ENCODE measurements around the gene GNG8. TPM values are rescaled to one million over a fixed set of nuclear protein-coding genes. Genes with fewer than 3 reads are reported as not detected.

GNG8 gene
- polyA plus RNA-seq, 1 donor from 2014 or later = not detected

- H3K4me2 ChIP-seq (ENCODE audit: low read length) = no peak overlapping the region
- H3F3A ChIP-seq (ENCODE audit: insufficient read depth, low read length, poor library complexity, severe bottlenecking) = no peaks in the 10 kb centered on the region
- H3K9me2 ChIP-seq (ENCODE audit: insufficient read depth, low read length) = no peaks in the 10 kb centered on the region
- H2AFZ ChIP-seq (ENCODE audit: low read depth, low read length) = no peak overlapping the region
- no peaks in the 10 kb centered on the region for H3K9me3 ChIP-seq (ENCODE audit: low read length)
- H3K79me2 ChIP-seq (replicated peaks; ENCODE audit: insufficient read depth, low read length) = peaks cover 16% of the 10 kb centered on the region
- TF ChIP-seq POLR2AphosphoS5 (IDR thresholded peaks at IDR 0.05) = no peak
- H3K9ac ChIP-seq (ENCODE audit: low read length) = no peak overlapping the region
- no peak overlapping the region for H3K4me3 ChIP-seq (ENCODE audit: low read length)
- H3K36me3 ChIP-seq (ENCODE audit: insufficient read depth, low read length) = no peaks in the 10 kb centered on the region
- peaks cover 6% of the 10 kb centered on the region for H4K20me1 ChIP-seq (ENCODE audit: insufficient read depth)
- H3K27ac ChIP-seq (ENCODE audit: low read length) = no peak overlapping the region
- H3K27me3 ChIP-seq (ENCODE audit: insufficient read depth, low read depth, low read length) = no peaks in the 10 kb centered on the region
Measured at GRCh38 chr19:46598372-46598917, 37.6 kb downstream of the GNG8 start.

DNA sequence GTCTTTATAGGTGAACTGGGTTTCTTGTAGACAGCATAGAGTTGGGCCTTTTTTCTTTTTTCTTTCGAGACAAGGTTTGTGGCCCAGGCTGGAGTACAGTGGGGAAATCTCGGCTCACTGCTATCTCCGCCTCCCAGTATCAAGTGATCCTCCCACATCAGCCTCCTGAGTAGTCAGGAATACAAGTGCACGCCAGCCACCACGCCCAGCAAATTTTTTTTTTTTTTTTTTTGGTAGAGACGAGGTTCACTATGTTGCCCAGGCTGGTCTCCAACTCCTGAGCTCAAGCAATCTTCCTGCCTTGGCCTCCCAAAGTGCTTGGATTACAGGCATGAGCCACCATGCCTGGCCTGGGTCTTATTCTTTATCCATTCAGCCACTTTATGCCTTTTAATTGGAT, 40.0 kb downstream of the GNG8 start:
- no peaks in the 10 kb centered on the region for H4K20me1 ChIP-seq (ENCODE audit: insufficient read depth)
- H3F3A ChIP-seq (ENCODE audit: insufficient read depth, low read length, poor library complexity, severe bottlenecking) = no peaks in the 10 kb centered on the region
- no peaks in the 10 kb centered on the region for H3K9me3 ChIP-seq (ENCODE audit: low read length)
- no peak overlapping the region for H3K27ac ChIP-seq (ENCODE audit: low read length)
- H3K27me3 ChIP-seq (ENCODE audit: insufficient read depth, low read depth, low read length) = no peaks in the 10 kb centered on the region
- no peak overlapping the region for H3K9ac ChIP-seq (ENCODE audit: low read length)
- TF ChIP-seq MXI1 (conservative IDR thresholded peaks at IDR 0.05; ENCODE audit: poor library complexity, severe bottlenecking) (no peak), RAD21 (conservative IDR thresholded peaks at IDR 0.05) (no peak), SMC3 (conservative IDR thresholded peaks at IDR 0.05; ENCODE audit: poor library complexity) (no peak), POLR2AphosphoS5 (IDR thresholded peaks at IDR 0.05) (no peak), EZH2 (IDR thresholded peaks at IDR 0.05; ENCODE audit: borderline replicate concordance, insufficient read depth, low read length, poor library complexity, severe bottlenecking) (no peak), EP300 (conservative IDR thresholded peaks at IDR 0.05; ENCODE audit: poor library complexity, severe bottlenecking) (no peak), CTCF (IDR thresholded peaks at IDR 0.05; ENCODE audit: poor library complexity, severe bottlenecking) (no peak), REST (IDR thresholded peaks at IDR 0.05; ENCODE audit: borderline replicate concordance) (no peak), TAF1 (IDR thresholded peaks at IDR 0.05; ENCODE audit: low read depth) (no peak)
- H3K4me3 ChIP-seq (ENCODE audit: low read length) = no peak overlapping the region
- no peaks in the 10 kb centered on the region for H3K9me2 ChIP-seq (ENCODE audit: insufficient read depth, low read length)
- no peaks in the 10 kb centered on the region for H3K79me2 ChIP-seq (replicated peaks; ENCODE audit: insufficient read depth, low read length)
- no peak overlapping the region for H3K4me2 ChIP-seq (ENCODE audit: low read length)
- H2AFZ ChIP-seq (ENCODE audit: low read depth, low read length) = no peak overlapping the region
- H3K36me3 ChIP-seq (ENCODE audit: insufficient read depth, low read length) = no peaks in the 10 kb centered on the region

DNA sequence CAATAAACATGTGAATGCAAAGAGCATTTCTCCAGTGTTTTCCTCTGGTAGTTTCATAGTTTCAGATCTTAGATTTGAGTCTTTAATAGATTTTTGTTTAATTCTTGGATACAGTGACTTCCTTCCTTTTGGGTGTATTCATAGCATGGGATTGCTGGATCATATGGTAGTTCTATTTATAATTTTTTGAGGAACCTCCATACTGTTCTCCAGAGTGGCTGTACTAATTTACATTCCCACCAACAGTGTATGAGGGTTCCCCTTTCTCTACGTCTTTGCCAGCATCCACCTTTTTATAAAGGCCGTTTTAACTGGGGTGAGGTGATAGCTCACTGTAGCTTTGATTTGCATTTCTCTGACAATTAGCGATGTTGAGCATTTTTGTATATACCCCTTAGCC, 44.1 kb downstream of the GNG8 start:
- Histone ChIP-seq H2AFZ (ENCODE audit: low read depth, low read length) (no peak overlapping the region), H3K27ac (ENCODE audit: low read length) (no peak overlapping the region), H3K27me3 (ENCODE audit: insufficient read depth, low read depth, low read length) (no peaks in the 10 kb centered on the region), H3K79me2 (replicated peaks; ENCODE audit: insufficient read depth, low read length) (no peaks in the 10 kb centered on the region), H3F3A (ENCODE audit: insufficient read depth, low read length, poor library complexity, severe bottlenecking) (no peaks in the 10 kb centered on the region), H4K20me1 (ENCODE audit: insufficient read depth) (no peaks in the 10 kb centered on the region), H3K9ac (ENCODE audit: low read length) (no peak overlapping the region), H3K4me3 (ENCODE audit: low read length) (no peak overlapping the region), H3K9me3 (ENCODE audit: low read length) (no peaks in the 10 kb centered on the region), H3K36me3 (ENCODE audit: insufficient read depth, low read length) (no peaks in the 10 kb centered on the region), H3K4me2 (ENCODE audit: low read length) (no peak overlapping the region), H3K9me2 (ENCODE audit: insufficient read depth, low read length) (no peaks in the 10 kb centered on the region)
- TF ChIP-seq POLR2AphosphoS5 (IDR thresholded peaks at IDR 0.05) = no peak
- no peak for TF ChIP-seq EP300 (conservative IDR thresholded peaks at IDR 0.05; ENCODE audit: poor library complexity, severe bottlenecking)
- no peak for TF ChIP-seq CTCF (IDR thresholded peaks at IDR 0.05; ENCODE audit: poor library complexity, severe bottlenecking)
- TF ChIP-seq RAD21 (conservative IDR thresholded peaks at IDR 0.05) = no peak
- TF ChIP-seq MXI1 (conservative IDR thresholded peaks at IDR 0.05; ENCODE audit: poor library complexity, severe bottlenecking) = no peak
- no peak for TF ChIP-seq SMC3 (conservative IDR thresholded peaks at IDR 0.05; ENCODE audit: poor library complexity)
- no peak for TF ChIP-seq TAF1 (IDR thresholded peaks at IDR 0.05; ENCODE audit: low read depth)
- no peak for TF ChIP-seq EZH2 (IDR thresholded peaks at IDR 0.05; ENCODE audit: borderline replicate concordance, insufficient read depth, low read length, poor library complexity, severe bottlenecking)
- TF ChIP-seq REST (IDR thresholded peaks at IDR 0.05; ENCODE audit: borderline replicate concordance) = no peak
